ENCODE measurements around the gene CREBBP. TPM values are rescaled to one million over a fixed set of nuclear protein-coding genes. Genes with fewer than 3 reads are reported as not detected.

CREBBP gene
- polyA plus RNA-seq, 1 experiment, result 9.8 TPM

DNA sequence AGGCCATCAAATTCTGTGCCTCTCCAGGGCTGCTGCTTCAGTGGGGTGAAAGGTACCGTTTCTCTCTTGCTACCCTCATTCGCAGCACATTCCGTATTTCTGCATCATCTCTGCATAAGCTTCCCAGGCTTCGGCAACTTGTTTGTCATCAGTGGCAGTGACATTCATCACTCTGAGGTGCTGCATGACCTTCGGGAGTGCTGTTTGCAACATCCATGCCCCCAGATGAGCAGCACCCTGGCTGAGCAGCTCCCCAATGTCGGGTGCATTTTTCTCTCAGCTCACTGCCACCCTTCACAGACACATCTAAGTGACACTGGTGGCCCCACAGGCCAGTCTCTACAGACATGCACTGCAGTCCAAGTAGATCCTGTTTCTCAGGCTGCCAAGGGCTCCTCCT lies 3.8 kb downstream of the CREBBP start:
- TF ChIP-seq CTCF (IDR thresholded peaks at IDR 0.05; ENCODE audit: low read depth, low read length), result no peak
- Histone ChIP-seq H3K4me3 (ENCODE audit: low read depth, low read length) (peak overlapping the region; percentile 35), H3K27me3 (ENCODE audit: control insufficient read depth, insufficient read depth, low read length) (no peaks in the 10 kb centered on the region), H3K9me3 (ENCODE audit: control insufficient read depth, insufficient read depth, low read length) (peaks cover 8% of the 10 kb centered on the region; the same call in 1 of the 2 replicates), H3K27ac (ENCODE audit: low read depth, low read length) (no peak overlapping the region)
- no peak for DNase-seq (ENCODE audit: low read depth, low spot score)
- ChIA-PET CTCF (no interaction called here), POLR2A (interaction anchor here (0.5 to 1.7 kb wide), 3 partner anchors 27 to 229 kb away, joined by 3 to 24 read pairs (median 4); no protein-coding TSS in a partner anchor)

GRCh38 chr16:3876160-3876559 lies 4.4 kb downstream of the CREBBP start:
- POLR2A ChIA-PET, result interaction anchor here (1.7 kb wide), 1 partner anchor 27 kb away, joined by 24 read pairs; no protein-coding TSS in a partner anchor
- Histone ChIP-seq H3K9me3 (ENCODE audit: control insufficient read depth, insufficient read depth, low read length) (peaks cover 3% of the 10 kb centered on the region; the same call in 1 of the 2 replicates), H3K27me3 (ENCODE audit: control insufficient read depth, insufficient read depth, low read length) (no peaks in the 10 kb centered on the region), H3K27ac (ENCODE audit: low read depth, low read length) (no peak overlapping the region), H3K4me3 (ENCODE audit: low read depth, low read length) (no peak overlapping the region)
- no peak for TF ChIP-seq CTCF (IDR thresholded peaks at IDR 0.05; ENCODE audit: low read depth, low read length)
- no peak for DNase-seq (ENCODE audit: low read depth, low spot score)
- CTCF ChIA-PET, result no interaction called here

DNA sequence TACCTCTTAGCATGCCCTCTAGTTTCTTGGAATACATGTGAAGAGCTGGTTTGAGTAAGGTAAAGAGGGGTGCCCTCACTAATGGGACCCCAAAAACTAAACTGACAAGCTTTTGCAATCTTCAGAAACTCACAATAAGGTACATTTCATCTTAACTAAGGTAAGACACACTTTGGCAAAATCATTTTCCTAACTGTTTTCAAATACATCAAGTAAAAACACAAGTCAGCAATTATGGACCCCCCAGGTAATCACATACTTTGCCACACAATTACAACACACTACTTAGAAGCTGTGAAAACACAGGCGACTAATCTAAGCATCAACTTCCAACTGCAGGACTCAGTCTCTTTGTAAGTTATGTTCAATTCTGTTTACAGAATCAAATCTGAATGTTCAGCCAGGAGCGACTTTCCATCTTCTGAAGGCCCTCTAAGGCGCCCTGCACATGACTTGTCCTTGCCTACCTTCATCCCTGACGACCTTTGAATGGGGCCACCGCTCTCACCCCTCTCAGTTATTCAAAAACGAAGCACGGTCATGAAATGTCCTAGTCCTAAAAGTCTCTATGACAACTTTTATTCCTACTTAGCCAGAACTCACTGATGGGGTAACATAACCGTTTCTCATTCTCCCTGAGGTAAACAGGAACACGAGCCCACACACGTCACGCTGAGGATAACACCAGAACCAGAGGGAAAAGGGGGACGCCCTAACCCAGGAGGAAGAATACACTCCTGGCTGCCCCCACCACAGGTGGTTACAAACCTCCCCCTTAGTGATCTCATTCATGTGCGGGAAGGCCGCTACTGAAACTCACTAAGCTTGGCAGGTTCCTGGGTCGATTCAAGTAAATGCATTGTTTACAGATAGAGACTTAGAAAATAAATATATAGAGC lies 5.5 kb downstream of the CREBBP start:
- Histone ChIP-seq H3K27ac (ENCODE audit: low read depth, low read length) (no peak overlapping the region), H3K27me3 (ENCODE audit: control insufficient read depth, insufficient read depth, low read length) (no peaks in the 10 kb centered on the region), H3K4me3 (ENCODE audit: low read depth, low read length) (no peak overlapping the region), H3K9me3 (ENCODE audit: control insufficient read depth, insufficient read depth, low read length) (peaks cover 3% of the 10 kb centered on the region; the same call in 1 of the 2 replicates)
- no peak for TF ChIP-seq CTCF (IDR thresholded peaks at IDR 0.05; ENCODE audit: low read depth, low read length)
- CTCF ChIA-PET, result interaction anchor here (0.5 to 1.3 kb wide), 2 partner anchors 185 to 294 kb away, joined by 3 to 7 read pairs; no protein-coding TSS in a partner anchor
- no peak for DNase-seq (ENCODE audit: low read depth, low spot score)
- POLR2A ChIA-PET, result no interaction called here

DNA sequence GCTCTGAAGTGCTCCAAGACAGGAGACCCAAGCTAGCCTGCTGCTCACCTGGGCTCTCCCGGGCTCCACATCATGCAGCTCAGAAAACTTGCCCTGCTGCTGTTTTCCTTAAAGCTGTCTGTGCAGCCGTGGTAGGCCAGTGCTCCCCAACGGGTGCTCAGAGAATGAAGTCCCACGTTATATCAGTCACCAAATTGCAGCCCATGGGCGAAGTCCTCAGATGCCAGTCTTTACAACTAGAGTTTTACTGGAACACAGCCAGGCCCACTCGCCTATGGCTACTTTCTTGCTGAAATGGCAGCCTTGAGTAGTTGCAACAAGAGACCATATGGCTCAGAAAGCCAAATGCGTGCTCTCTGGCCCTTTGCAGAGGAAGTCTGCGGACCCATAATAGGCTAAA lies 6.3 kb downstream of the CREBBP start:
- CTCF ChIA-PET, result interaction anchor here (1.3 kb wide), 1 partner anchor 184 kb away, joined by 3 read pairs; no protein-coding TSS in a partner anchor
- POLR2A ChIA-PET, result no interaction called here
- no peak for DNase-seq (ENCODE audit: low read depth, low spot score)

More for the DNA sequence above, 6.3 kb downstream of the CREBBP start:
- H3K4me3 ChIP-seq (ENCODE audit: low read depth, low read length), result no peak overlapping the region
- H3K27me3 ChIP-seq (ENCODE audit: control insufficient read depth, insufficient read depth, low read length), result no peaks in the 10 kb centered on the region
- no peak overlapping the region for H3K27ac ChIP-seq (ENCODE audit: low read depth, low read length)
- no peak for TF ChIP-seq CTCF (IDR thresholded peaks at IDR 0.05; ENCODE audit: low read depth, low read length)
- H3K9me3 ChIP-seq (ENCODE audit: control insufficient read depth, insufficient read depth, low read length), result peaks cover under 1% of the 10 kb centered on the region; the same call in 1 of the 2 replicates
